Measurements from ENCODE around the gene NKG7.

The NKG7 gene

GRCh38 chr19:51364200-51365106 lies 8.0 kb downstream of the NKG7 start:
- DNase-seq (ENCODE audit: low read depth, low spot score): no peak

DNA sequence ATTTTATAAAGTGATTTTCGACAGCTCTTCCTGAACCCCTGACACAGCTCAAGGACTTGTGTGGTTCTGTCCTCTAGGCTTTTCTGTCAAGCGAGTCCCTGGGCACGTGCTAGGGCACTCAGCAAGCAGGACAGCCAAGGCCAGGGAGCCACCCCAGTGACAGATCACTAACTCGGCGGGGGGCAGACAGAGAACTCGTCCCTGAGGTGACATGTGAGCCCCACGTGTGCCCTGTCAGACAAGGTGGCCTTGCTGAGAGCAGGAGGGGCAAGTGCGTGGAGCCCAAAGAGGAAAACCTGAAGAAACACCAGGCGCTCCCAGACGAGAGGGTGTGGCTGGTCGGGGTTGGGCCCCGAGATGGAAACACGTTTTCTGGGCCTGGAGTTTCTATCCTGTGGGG lies 11.2 kb downstream of the NKG7 start:
- no peak for DNase-seq (ENCODE audit: low read depth, low spot score)

DNA sequence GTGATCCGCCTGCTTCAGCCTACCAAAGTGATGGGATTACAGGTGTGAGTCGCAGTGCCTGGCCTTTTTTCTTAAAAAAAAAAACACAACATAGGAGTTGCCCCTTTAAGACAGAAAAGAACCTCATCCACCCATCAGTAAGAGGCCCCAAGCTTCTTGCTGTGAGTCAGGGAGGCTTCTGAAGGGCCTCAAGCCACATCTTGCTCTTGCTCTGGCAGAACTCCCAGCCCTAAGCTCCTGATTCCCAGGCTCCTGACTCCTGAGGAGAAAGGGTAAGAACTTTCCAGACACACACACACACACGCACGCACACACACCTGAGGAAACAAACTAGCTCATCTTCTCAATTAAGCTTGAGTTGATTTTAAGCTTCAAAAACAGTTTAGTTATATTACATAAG lies 13.2 kb downstream of the NKG7 start:
- DNase-seq (ENCODE audit: low read depth, low spot score): no peak

DNA sequence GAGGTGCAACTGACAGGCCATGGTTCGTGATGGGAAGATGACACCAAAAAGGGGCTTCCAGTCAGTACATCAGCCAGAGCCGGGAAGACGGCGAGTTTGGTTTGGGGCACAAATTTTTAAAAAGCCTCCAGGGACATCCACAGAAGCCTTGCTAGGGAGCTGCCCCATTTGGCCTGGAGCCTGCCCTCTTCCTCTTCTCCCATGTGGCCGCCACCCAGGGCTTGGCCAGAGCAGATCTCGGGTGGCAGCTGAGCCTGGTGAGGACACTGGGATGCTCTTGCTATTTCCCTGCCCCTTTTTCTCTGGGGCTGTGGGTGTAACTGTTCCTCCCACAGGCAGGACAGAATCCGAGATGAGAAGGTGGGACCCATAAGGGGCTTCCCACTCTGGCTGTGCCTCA lies 14.5 kb downstream of the NKG7 start:
- DNase-seq (ENCODE audit: low read depth, low spot score): no peak

DNA sequence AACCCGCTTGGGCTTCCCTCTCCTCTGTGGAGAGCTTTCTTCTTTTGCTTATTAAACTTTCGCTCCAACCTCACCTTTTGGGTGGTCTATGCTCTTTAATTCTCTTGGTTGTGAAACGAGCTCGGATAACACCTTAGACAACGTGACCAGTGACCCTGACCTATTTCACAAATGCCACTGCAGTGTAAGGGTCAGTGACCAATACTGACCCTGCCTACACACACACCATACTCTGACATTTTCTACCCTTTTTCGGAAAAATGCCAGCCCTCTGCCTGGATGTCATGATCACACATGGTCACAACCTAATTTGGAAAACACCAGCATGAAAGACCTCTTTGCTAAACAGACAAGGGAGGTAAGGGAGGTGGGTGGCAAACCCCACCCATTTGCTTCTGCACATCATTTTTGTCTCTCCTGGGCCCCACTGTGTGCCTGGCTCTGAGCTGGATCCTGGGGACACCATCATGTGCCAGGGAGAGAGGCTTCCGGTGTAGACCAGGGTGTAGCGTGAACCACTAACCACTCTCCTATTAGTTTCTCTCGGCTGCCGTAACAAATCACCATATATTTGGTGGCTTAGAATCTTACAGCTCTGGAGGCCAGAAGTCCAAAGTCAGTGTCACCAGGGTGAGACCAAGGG lies 16.2 kb downstream of the NKG7 start:
- DNase-seq (ENCODE audit: low read depth, low spot score): no peak

- no peak for DNase-seq (ENCODE audit: low read depth, low spot score)
Observed at GRCh38 chr19:51354742-51355148, 17.7 kb downstream of the NKG7 start.

DNA sequence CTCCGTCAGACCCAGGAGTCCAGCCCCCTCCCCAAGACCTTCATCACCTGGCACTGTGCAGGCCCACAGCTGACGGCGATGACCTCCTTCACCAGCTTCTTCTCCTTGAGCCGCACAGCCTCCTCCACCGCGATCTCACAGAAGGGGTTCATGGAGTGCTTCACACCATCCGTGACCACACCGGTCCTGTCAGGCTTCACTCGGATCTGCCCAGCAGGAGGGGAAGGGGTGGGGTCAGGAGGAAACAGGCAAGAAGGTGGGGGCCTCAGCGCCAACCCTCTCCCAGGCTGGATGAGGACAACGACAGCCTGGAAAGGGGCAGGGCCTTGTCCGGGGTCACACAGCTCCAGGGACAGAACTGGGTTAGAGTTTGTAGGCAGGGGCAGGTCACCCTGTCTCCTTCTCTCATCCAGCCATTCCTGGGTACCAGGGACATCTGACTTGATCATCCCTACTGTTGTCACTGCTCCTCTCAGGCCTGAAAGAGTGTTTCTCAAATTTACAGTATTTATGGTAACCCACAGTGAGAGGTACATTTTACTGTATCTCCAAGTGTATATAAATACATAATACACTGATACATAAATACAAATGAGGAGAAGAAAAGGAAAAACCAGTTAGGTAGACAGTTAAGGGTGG lies 18.2 kb downstream of the NKG7 start:
- DNase-seq (ENCODE audit: low read depth, low spot score): no peak

GRCh38 chr19:51352783-51353360 lies 19.6 kb downstream of the NKG7 start:
- DNase-seq (ENCODE audit: low read depth, low spot score): no peak

DNA sequence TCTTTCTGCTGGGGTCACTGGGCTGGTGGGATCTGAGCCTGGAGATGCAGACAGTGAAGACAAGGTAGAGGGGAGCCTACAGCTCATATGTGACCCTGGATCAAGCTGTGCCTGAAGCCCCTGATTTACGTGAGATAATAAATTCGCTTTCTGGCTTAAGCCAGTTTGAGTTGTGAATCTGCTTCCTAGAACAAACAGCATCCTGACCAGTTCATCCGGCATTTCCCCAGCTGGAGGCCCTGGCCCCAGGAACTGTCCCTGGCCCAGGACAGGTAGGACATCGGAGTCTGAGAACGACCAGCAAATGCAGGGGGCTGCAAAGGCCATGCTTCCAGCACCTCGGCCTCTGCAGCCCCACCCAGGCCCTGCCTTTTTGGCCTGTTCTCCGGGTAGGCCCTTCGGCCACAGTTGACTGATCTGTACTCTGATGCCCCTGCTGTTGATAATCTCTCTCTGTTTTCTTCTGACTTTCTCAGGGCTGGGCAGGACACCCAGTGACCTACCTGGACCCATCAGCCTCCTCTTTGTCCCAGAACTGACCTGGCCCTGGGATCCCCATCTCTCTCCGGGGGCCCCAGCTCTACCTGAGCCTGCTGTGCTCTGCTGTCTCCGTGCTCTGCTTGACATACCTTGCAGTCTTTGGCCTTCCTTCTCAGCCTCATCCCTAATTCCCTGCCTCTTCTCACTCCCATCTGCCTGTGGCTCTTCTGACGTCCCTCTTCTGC lies 21.0 kb downstream of the NKG7 start:
- DNase-seq (ENCODE audit: low read depth, low spot score): no peak

DNA sequence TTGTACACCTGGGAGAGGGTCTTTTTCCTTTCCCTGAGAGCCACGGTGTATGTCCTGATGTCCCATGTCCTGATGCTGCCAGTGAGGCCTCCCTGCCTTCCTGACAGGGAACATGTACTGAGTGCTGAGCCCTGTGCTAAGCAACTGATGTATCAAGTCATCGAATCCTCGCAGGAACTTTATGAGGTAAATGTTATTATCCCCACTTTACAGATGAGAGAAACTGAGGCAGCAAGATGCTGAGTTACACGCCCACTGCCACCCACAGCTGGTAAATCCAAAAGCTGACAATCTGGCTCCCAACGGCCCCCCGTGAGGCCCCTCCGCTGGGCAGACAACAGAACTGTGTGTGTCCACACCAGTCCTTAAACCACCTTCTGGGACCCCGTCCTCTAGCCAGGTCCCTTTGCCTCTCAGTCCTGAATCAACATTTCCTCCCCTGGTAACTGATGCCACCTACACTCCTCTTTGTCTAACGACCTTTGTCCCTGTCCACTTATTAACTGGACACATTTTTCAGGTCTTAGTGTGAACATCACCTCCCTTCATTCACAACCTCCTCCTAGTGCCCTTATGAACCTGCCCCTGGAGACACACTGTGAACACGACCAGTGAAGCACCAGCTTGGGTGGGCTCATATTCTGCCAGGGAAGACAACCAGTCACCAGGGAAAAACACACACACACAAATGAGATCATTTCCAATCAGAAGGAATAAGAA lies 25.1 kb downstream of the NKG7 start:
- DNase-seq (ENCODE audit: low read depth, low spot score): no peak

GRCh38 chr19:51346742-51347141 lies 25.7 kb downstream of the NKG7 start:
- DNase-seq (ENCODE audit: low read depth, low spot score): no peak

- DNase-seq (ENCODE audit: low read depth, low spot score): no peak
Observed at GRCh38 chr19:51345076-51345620, 27.3 kb downstream of the NKG7 start.

DNA sequence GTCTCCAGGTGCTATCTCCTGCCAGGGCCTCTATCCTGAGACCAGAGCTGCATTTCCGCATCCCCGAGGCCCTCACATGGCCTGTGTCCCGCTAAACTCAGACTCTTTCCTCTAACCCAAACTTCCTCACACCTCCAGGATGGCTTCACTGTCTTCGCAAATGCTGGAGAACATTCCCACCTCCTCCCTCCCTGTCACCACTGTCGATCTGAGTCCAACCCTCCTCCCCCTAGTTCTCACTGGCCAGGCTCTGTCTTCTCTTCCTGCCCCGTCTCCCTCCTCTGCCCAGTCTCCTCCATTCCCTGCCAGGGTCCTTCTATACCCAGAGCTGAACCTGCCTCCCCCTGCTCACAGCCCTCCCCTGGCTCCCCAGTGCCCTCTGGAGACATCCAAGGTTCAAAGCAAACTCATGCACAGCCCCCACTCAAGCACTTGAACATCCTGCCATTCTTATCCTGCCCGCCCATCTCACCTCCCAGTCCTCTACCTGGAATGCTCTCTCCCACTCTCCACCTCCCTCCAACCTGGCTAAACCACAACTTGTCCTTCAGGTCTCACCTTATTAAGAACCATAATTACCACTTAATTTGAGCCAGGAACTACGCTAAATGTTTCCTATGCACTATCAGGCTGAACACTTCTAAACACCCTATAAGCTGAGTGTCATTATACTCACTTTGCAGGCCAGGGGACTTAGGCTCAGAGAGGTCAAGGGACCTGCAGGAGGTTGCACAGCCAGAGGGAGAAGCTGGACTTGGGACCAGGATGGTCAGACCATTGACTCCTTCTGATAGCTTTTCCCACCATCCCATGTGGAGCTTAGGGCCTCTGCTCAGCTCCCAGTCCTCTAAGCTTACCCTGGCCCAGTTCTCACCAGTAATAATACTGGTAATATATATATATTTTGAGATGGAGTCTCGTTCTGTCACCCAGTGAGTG lies 29.6 kb downstream of the NKG7 start:
- no peak for DNase-seq (ENCODE audit: low read depth, low spot score)

DNA sequence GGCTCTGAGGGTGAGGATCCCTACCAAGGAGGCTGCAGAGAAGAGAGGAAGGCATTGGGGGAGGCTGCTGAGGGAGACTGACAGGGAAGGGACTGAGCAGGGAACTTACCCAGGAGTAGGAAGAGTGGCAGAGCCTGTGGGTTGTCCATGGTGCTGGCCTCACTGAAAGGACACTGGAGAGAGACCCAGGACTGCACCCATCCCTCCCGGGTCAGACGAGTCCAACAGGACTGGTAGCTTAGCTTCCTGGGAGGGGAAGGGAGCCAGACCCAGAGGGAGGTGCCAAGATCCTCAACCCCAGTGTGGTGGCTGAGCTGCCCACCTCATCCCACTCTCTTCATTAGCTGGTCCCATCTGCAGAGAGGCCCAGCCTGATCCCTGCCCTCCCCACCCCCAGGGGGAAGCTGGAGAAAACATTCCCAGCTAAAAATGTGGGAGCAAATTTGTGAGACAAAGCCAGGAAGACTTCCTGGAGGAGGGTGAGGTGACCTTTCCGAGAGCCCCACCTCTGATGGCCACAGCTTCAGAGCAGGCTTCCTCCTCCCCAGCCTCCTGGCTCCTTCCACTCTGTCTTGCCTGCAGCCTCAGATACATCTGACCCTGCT lies 30.4 kb downstream of the NKG7 start, which contains the start of gene VSIG10L:
Gene VSIG10L, minus strand, starts transcription at position 164 of the 605 bp plus-strand sequence. Its CDS starts 15 bp downstream, at position 149.
- DNase-seq (ENCODE audit: low read depth, low spot score): no peak

GRCh38 chr19:51341066-51341465 lies 31.4 kb downstream of the NKG7 start:
- no peak for DNase-seq (ENCODE audit: low read depth, low spot score)

- DNase-seq (ENCODE audit: low read depth, low spot score): peak; percentile 84
Observed at GRCh38 chr19:51339687-51340656, 32.5 kb downstream of the NKG7 start.

DNA sequence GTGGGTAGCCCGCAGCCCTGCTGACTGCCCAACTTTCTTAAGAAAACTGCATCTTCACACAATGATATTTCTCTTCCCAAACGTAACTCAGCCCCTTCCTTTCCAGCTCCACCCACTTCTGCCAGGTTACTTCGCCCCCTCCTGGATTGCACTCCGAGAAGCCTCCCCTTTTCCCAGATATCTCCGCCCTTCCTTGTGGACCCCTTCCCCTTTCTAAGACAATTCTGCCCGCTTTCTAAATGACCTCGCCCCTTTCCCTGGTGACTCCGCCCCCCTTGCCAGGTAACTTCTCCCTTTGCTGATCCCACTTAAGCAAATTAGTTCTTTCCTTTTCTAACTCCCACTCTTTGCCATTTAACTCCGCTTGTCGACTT lies 33.2 kb downstream of the NKG7 start:
- no peak for DNase-seq (ENCODE audit: low read depth, low spot score)
